Panc1 (cell line): ENCODE data around the gene PCED1A.

ENCODE experiments used
- CTCF ChIP-seq: fragments of 450-650 bp; IDR thresholded peaks from 2 replicates; pipeline ENCODE4 v1.5.1; 2017; ENCODE audit warnings: mild to moderate bottlenecking
- TF ChIP-seq, protein P1 (sequence below), 2 experiments: IDR thresholded peaks; 2 replicates each; pipeline ENCODE4 v1.6.1; 2011 to 2012; ENCODE audit warnings: low read depth in 2 of 2, control low read depth in 1 of 2, low read length in 1 of 2, mild to moderate bottlenecking in 1 of 2, moderate library complexity in 1 of 2; ENCODE audit not compliant: insufficient read depth in 1 of 2

DNA sequence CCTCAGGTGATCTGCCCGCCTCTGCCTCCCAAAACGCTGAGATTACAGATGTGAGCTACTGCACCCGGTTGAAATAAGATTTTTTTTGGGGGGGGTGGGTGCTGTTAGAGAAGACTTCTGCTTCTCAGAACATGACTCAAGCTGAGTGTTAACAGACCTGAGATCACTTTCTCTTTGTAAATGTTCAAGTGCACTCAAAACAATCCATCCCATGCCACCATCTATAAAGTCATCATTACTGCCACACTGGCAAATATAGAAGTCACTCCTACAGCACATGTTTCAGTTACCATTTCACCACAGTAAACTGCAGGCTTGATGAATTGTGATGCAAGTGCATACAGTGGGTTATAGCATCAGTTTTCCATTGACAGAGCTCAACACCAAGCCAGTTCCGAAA, 9.1 kb upstream of the PCED1A start:
- TF ChIP-seq CTCF = no peak
- TF ChIP-seq, protein P1, sequence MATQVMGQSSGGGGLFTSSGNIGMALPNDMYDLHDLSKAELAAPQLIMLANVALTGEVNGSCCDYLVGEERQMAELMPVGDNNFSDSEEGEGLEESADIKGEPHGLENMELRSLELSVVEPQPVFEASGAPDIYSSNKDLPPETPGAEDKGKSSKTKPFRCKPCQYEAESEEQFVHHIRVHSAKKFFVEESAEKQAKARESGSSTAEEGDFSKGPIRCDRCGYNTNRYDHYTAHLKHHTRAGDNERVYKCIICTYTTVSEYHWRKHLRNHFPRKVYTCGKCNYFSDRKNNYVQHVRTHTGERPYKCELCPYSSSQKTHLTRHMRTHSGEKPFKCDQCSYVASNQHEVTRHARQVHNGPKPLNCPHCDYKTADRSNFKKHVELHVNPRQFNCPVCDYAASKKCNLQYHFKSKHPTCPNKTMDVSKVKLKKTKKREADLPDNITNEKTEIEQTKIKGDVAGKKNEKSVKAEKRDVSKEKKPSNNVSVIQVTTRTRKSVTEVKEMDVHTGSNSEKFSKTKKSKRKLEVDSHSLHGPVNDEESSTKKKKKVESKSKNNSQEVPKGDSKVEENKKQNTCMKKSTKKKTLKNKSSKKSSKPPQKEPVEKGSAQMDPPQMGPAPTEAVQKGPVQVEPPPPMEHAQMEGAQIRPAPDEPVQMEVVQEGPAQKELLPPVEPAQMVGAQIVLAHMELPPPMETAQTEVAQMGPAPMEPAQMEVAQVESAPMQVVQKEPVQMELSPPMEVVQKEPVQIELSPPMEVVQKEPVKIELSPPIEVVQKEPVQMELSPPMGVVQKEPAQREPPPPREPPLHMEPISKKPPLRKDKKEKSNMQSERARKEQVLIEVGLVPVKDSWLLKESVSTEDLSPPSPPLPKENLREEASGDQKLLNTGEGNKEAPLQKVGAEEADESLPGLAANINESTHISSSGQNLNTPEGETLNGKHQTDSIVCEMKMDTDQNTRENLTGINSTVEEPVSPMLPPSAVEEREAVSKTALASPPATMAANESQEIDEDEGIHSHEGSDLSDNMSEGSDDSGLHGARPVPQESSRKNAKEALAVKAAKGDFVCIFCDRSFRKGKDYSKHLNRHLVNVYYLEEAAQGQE (IDR thresholded peaks at IDR 0.05; ENCODE audit: insufficient read depth in 1 of 2, low read depth in 2 of 2, low read length in 1 of 2) = no peak
